CD4-positive, alpha-beta T cell treated with Interleukin-2 at 100 ng/mL for 4 hours (primary cell): Measurements from ENCODE around the gene SULT1A1.
"Not testable (repeated sequence)": the region's sequence is repeated elsewhere in the genome, so short reads cannot be mapped to it uniquely, and the experiment has no call there.

Experiments used
- DNase-seq: peaks from one replicate; pipeline ENCODE4 v3.0.0-alpha.2; 2020; ENCODE audit warnings: low spot score

Gene SULT1A1

DNA sequence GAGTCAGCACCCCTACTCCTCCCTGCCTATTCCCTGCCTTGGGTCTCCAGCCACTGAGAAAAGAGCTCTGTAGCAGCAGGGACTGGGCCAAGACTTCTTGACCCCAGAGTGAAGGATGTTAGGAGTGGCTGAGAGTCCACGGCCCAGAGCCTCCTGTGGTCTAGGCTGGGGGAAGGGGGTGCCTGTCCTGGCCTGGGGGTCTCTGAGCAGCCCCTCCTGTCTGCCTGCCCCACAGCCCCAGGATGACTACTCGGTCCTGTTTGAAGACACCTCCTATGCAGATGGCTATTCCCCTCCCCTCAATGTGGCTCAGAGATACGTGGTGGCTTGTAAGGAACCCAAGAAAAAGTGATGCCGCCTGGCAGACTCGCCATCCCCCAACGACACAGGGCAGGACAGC is 18.5 kb downstream of the SULT1A1 start:
- DNase-seq = no peak

DNA sequence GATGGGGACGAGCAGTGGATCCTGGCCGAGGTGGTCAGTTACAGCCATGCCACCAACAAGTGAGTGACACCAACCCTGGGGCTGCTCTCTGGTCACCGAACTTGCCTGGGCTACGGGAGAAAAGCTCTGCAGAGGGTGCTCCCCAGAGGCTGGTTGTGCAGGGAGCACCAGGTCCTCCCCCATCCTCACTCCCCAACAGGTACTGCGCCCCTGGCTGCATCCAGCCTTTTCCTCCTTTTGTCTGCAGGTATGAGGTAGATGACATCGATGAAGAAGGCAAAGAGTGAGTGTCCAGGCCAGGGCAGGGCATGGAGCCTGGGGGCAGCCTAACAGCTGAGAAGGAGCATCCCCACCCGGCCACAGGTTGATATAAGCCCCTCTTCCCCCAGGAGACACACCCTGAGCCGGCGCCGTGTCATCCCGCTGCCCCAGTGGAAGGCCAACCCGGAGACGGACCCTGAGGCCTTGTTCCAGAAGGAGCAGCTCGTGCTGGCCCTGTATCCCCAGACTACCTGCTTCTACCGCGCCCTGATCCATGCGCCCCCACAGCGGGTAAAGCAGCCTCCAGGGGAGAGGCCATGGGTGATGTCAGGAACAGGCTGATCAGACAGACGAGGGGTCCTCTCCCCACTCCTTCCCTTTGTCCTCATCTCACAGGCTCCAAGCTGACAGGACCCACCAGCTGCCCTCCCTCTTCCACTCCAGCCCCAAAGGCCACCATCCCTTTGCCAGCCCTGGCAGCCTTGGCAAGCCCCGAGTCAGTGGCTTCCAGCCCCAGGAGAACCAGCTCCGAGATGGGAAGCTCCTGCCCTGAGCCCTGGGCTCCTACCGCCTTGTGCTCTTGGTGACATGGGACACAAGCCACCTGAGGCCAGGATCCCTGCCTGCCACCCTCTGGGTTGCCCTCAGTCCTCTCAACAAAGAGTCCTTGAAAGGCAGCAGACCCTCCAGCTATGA is 19.2 kb downstream of the SULT1A1 start:
- no peak for DNase-seq

GRCh38 chr16:28589930-28590329 is 19.9 kb downstream of the SULT1A1 start:
- DNase-seq = no peak

DNA sequence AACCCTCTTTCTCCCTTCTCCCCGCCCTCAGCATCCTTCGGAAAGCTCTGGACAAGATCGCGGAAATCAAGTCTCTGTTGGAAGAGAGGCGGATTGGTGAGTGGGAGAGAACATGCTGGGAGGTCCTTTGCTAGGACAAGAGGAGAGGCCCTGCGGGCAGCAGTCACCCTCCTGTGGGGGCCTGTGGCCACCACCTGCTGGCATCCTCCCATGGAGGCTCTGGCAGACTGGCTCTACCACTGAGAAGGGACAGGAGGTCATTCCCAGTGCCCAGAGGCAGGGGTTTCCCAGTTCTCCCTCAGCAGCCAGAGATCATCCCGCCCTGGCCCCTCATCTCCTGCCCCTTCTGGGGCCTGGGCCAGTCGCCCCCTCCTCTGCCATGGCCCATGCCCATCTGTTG is 20.8 kb downstream of the SULT1A1 start:
- DNase-seq = no peak

- DNase-seq = no peak
These were observed 22.5 kb downstream of the SULT1A1 start for GRCh38 chr16:28587386-28587785.

DNA sequence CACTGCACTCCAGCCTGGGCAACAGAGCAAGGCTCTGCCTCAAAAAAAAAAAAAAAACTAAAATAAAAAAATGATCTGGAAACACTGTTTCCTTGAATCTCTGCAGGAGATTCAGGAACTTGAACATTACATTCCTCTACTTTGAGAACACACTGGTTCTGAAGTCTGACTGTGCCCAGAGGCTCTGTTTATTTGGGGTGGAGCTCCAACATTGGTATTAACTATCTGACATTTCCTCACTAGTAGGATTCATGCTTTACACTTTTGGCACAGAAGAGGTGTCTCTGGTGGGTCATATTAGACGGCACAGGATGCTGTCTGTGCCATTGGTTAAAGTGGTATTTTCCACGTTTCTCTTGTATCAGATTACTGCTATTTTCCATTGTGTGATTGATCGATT is 23.4 kb downstream of the SULT1A1 start:
- DNase-seq = no peak

DNA sequence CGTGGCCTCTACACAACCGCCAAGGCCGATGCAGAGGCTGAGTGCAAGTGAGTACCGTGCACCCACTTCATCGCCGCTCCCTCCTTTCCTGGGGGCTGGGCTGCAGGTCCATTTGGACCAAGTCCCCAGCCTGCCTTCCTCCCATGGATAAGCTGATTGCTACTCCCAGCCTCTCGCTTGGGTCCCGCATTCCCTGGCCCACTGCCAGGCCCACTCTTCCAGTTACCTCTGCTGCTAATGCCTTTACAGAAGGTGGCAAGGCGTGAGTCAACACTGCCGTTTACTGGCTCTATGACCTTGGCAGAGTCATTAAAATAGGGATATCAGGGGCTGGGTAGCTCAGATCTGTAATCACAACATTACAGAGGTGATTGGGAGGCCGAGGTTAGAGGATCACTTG is 24.2 kb downstream of the SULT1A1 start:
- DNase-seq = no peak

DNA sequence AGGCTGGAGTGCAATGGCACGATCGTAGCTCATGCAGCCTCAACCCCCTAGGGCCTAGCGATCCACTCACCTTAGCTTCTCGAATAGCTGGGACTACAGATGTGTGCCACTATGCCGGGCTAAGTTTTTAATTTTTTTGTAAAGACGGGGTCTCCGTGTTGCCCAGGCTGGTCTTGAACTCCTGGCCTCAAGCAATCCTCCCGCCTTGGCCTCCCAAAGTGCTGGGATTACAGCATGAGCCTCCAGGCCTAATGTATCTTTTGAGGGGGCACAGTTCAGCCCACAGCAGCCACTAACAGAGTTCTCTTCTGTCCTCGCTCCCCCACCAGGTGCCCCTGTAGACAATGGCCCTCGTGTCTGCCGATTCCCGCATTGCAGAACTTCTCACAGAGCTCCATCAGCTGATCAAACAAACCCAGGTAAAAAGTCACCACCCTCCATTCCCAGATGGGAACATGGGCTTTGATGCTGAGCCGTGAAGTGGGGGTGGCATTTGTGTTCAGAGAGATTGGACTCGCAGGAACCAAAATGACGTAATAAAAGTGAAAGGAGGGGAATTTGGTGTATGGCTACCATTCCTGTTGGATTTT is 29.0 kb downstream of the SULT1A1 start:
- no peak for DNase-seq

- DNase-seq = no peak
These were observed 34.3 kb downstream of the SULT1A1 start for GRCh38 chr16:28575446-28576109.

- no peak for DNase-seq
These were observed 34.9 kb downstream of the SULT1A1 start for GRCh38 chr16:28574925-28575324.

DNA sequence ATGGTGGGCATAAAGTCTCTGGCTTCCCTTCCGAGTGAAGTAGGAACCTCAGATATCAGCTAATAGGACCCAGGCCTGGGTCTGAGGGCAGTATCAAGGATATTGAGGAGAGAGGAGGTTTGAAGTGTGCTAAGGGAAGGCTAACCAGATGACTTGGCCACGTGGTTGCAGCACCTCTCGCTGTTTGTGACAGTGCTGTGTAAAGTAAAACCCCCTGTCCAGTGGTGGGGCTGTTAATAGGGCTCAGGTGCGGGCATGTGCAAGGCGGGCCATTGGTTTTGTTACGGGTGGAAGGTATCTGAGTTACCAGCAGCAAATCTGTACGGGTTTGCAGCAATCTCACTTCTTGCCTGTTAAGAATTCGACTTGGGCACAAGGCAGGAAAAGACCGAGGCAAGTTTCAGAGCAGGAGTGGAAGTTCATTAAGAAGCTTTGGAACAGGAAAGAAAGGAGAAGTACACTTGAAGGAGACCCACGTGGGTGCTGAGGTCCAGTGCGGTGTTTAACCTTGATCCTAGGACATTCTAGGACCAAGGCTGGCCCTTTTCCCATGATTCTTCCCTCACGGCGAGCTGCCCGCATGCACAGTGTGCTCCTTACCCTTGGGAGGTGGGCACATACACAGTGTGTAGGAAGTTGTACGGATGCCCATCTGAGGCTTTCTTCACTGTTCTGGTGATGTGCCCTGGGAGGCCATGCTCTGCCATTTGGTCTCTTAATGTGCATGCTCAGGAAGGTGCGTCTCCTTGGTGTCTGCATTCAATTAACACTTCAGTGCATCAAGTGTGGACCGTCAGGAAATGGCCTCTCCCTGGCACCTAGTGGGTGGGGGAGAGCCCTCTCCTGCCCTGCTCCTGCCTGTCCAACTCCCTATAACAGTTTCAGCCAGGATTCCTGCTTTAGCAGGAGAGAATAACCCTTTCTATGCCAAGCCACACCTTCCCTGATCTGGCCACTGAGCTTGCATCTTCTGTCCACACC is 35.8 kb downstream of the SULT1A1 start:
- no peak for DNase-seq

DNA sequence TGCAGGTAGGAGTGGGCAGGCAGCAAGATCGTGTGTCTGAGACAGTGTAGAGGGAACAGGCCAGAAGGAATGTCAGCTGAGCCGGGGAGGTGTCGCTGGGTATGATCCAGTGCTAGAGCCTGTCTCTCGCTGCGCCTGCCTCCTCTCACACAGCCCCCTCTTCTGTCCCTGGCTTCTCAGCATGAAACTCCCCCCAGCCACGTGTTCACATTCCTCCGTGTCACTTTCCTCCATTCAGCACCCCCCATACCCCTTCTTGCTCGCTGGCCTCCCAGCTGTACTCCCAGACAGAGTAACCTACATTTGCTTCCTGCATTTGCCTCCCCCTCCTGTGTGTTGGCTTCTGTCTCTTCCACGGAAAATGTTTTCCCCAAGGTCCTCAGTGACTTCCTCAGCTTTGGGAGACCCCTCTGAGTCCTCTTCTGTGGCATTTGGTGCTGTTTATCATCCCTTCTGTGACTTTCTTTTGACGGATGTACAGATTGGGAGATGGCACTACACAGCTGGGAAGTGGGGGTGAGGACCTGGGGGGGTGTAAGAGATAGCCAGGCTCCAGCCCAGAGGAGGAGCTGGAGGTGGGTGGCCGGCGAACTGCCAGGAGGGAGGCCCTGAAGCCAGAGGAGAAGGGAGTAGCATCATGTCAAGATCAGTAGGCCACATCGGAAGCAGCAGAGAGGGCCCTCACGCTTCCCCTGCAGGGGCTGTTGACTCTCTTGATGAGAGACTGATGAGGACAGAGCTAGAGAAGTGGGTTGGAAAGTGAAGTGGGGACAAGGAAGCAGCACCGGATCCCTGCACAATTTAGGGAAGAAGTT is 36.9 kb downstream of the SULT1A1 start:
- no peak for DNase-seq

- no peak for DNase-seq
These were observed 39.7 kb downstream of the SULT1A1 start for GRCh38 chr16:28569968-28570752.

GRCh38 chr16:28569021-28569420 is 40.8 kb downstream of the SULT1A1 start:
- no peak for DNase-seq

- DNase-seq = no peak
These were observed 42.6 kb downstream of the SULT1A1 start for GRCh38 chr16:28567292-28567691.

- not testable (repeated sequence) for DNase-seq
These were observed 43.5 kb downstream of the SULT1A1 start for GRCh38 chr16:28566233-28566925.

- DNase-seq = no peak
These were observed 46.6 kb downstream of the SULT1A1 start for GRCh38 chr16:28563218-28563617.

DNA sequence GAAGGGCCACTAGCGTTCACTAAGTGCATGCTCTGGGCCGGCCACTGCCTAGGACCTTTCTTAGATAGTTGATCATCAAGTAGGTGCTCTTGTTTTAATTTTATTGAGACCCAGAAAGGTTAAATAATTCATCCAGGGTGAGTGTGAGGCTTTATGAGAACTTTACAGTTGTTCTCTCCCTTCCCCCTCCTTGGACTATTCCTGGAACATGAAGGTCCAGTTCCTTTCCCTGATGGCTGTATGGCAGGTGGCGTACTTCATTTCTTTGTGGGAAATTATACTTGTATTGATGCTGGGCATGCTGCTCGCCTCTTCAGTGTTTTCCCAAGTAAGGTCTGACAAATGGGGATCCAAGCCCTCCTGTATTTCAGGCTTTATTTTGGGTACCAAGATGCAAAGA is 47.6 kb downstream of the SULT1A1 start:
- no peak for DNase-seq

DNA sequence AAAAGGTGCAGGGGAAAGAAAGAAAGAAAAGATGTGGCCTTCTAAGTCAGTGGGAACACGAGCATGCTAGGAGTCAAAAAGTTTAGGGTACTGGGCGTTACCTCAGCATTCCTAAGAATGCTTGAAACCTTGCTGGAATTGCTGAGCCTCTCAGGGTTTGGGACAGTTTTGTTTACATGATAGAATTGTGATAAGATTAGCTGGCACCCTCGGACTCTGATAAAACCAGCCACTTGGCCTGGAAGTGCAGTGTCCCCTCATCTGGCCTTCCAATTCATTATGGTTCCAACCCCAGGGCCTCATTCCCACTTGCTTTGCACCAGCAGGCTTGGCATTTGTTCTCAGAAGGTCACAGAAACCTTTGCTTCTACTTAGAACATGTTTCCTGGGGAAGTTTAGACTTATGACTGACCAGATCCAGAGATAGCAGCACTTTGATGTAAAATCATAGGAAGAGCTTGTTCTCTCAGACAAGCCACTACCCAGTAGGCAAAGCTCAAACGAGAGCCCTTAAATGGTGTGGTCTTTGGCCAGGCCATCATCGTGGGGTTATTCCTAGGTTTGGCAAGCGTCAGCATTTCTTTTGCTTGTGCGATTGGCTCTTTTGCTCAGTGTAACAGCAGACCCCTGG is 48.2 kb downstream of the SULT1A1 start:
- DNase-seq = no peak
